Left ventricle myocardium inferior (tissue), 1 donor: ENCODE results near the gene MED14. TPM values are rescaled to one million over a fixed set of nuclear protein-coding genes. Genes with fewer than 3 reads are reported as not detected.

Experiments
- DNase-seq: peaks from one replicate; pipeline ENCODE4 v3.0.0-alpha.2; 2020
- H3K27ac ChIP-seq: fragments of 200-600 bp; replicated peaks from 2 replicates; pipeline ENCODE4 v1.8.0; 2021
- H3K27me3 ChIP-seq: fragments of 200-600 bp; 2 replicates; pipeline ENCODE4 v1.8.0; 2021; ENCODE audit warnings: low read depth
- H3K36me3 ChIP-seq: fragments of 200-600 bp; 2 replicates; pipeline ENCODE4 v1.8.0; 2021
- H3K4me1 ChIP-seq: fragments of 200-600 bp; 2 replicates; pipeline ENCODE4 v1.8.0; 2021
- H3K4me3 ChIP-seq: fragments of 200-600 bp; 2 replicates; pipeline ENCODE4 v1.8.0; 2021; ENCODE audit warnings: mild to moderate bottlenecking, moderate library complexity
- H3K9me3 ChIP-seq: fragments of 200-600 bp; replicated peaks from 2 replicates; pipeline ENCODE4 v1.8.0; 2021
- CTCF ChIP-seq: fragments of 200-600 bp; IDR thresholded peaks from 2 replicates; pipeline ENCODE4 v1.8.0; 2021; ENCODE audit warnings: antibody characterized with exemption, mild to moderate bottlenecking, borderline replicate concordance
- intact Hi-C: fragments of 100-400 bp; cut with micrococcal nuclease; formaldehyde crosslinking; loops from one replicate; pipeline ENCODE4 v1.11.0; 2022
- total RNA-seq: library from RNA; stranded (reverse); fragmentation: NEBNext Ultra II Directional; extraction: Animal tissue kit (Norgen Biotek cat#: 25700); gene quantifications from one replicate; pipeline ENCODE4 v1.2.1, GENCODE V29; 2021
- donor health status: DM: no; HTN: yes; CAD: no; lungs with severe emphysema.

The MED14 gene
- total RNA-seq, 1 donor from 2014 or later: 30.7 TPM

- Histone ChIP-seq H3K9me3 (no peaks in the 10 kb centered on the region), H3K4me1 (peaks cover 13% of the 10 kb centered on the region), H3K4me3 (no peak overlapping the region), H3K27ac (no peak overlapping the region), H3K27me3 (no peaks in the 10 kb centered on the region), H3K36me3 (peaks cover 62% of the 10 kb centered on the region)
- DNase-seq: no peak
- intact Hi-C loops: no loop called here
- no peak for TF ChIP-seq CTCF
Observed at GRCh38 chrX:40637687-40638086, 97.7 kb downstream of the MED14 start.

DNA sequence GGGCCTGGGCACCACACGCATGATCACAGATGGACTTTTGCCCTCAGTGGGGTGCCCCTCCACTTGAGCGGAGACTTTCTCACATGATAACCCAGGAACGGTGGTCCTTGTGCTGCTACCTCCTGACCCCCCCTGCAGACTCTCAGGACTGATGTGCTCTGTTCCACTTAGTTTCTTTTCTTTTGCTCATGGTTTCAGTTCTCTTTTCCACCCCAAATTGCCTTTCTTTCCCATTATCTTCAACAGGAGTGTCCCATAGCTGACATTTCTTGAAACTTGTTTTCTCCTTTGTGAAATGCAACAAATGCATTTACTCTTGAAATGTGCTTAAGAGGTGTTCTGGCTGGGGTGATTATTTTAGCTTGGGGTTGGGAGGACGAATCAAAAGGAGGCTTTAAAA is 103.1 kb downstream of the MED14 start:
- H3K36me3 ChIP-seq: peaks cover 83% of the 10 kb centered on the region
- no peaks in the 10 kb centered on the region for H3K27me3 ChIP-seq
- intact Hi-C loops: no loop called here
- H3K4me1 ChIP-seq: no peaks in the 10 kb centered on the region
- DNase-seq: no peak
- H3K27ac ChIP-seq: no peak overlapping the region
- TF ChIP-seq CTCF: no peak
- H3K4me3 ChIP-seq: no peak overlapping the region
- H3K9me3 ChIP-seq: no peaks in the 10 kb centered on the region

DNA sequence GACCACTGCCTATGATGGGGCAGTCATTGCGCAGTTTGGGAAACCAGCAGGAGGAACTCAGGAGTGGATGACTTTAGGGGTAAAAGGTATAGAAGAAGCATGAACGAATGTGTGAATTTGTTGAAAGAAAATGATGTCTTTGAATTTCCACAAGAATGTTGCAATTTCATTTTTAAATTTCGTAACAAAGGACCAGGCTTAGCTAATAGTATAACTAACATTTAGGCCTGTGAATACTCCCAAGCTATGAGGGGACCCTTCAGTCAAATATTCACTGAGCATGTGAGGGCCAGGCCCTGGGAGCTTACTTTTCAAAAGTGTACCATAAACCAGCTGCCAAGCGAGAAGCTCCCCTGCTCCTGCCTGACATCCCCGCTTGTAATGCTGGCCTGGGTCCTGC is 106.8 kb downstream of the MED14 start:
- no peak overlapping the region for H3K27ac ChIP-seq
- no peak overlapping the region for H3K4me3 ChIP-seq
- H3K9me3 ChIP-seq: no peaks in the 10 kb centered on the region
- DNase-seq: no peak
- no peak for TF ChIP-seq CTCF
- peaks cover 52% of the 10 kb centered on the region for H3K36me3 ChIP-seq
- H3K4me1 ChIP-seq: no peaks in the 10 kb centered on the region
- H3K27me3 ChIP-seq: no peaks in the 10 kb centered on the region
- intact Hi-C loops: no loop called here

DNA sequence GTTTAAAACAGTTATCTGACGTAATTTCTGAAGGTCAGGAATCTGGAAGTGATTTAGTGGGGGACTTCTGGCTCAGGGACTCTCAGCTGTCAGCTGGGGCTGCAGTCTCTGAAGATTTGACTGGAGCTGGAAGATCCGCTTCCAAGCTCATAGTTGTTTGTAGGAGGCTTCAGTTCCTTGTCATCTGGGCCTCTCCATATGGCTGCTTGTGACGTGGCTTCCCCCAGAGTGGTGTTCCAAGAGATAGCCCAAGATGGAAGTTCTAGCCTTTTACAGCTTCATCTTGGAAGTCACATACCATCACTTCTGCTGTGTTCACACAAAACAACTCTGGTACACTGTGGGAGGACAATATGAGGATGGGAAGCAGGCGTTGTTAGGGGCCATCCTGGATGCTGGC is 110.0 kb downstream of the MED14 start:
- peaks cover 27% of the 10 kb centered on the region for H3K36me3 ChIP-seq
- DNase-seq: no peak
- no peaks in the 10 kb centered on the region for H3K27me3 ChIP-seq
- no peaks in the 10 kb centered on the region for H3K4me1 ChIP-seq
- no peak for TF ChIP-seq CTCF
- no peaks in the 10 kb centered on the region for H3K9me3 ChIP-seq
- H3K4me3 ChIP-seq: no peak overlapping the region
- H3K27ac ChIP-seq: no peak overlapping the region
- intact Hi-C loops: no loop called here

DNA sequence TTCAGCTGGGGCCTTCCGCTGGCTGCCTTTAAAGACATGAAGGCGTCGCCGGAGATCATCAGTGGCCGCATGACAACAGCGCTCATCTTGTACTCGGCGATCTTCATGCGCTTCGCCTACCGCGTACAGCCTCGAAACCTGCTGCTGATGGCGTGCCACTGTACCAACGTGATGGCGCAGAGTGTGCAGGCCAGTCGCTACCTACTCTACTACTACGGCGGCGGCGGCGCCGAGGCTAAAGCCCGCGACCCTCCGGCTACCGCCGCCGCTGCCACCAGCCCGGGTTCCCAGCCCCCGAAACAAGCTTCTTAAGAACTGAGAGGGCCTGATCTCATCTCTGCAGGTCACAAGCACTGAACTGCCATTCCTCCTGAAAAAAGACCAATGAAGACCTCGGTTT is 111.7 kb downstream of the MED14 start:
- no peak for TF ChIP-seq CTCF
- no peak for DNase-seq
- no peak overlapping the region for H3K27ac ChIP-seq
- H3K36me3 ChIP-seq: peaks cover 15% of the 10 kb centered on the region
- no peaks in the 10 kb centered on the region for H3K9me3 ChIP-seq
- no peaks in the 10 kb centered on the region for H3K4me1 ChIP-seq
- no peaks in the 10 kb centered on the region for H3K27me3 ChIP-seq
- no peak overlapping the region for H3K4me3 ChIP-seq
- intact Hi-C loops: no loop called here

DNA sequence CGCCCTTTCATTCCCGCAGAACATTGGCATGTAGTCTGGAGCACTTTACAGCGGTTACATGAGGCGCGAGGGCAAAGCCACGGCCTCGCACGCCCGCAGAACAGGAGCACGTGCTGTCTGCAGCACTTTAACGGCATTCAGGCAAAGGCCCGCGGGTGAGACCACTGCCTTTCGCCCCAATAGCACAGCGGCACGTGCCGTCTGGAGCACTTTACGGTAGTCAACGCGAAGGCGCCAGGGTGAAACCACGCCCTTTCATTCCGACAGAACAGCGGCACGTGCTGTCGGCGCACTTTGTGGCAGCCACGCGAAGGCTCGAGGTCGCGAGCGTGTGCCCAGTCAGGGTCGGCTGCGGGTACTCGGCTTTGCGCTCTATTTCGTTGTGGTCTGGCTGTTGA is 112.2 kb downstream of the MED14 start, which contains the start of gene MPC1L:
MPC1L (plus strand) TSS at position 290 of the 398 bp plus-strand sequence. CDS start 138 bp downstream, outside the sequence.
- intact Hi-C loops: no loop called here
- H3K4me3 ChIP-seq: no peak within 1 kb of the TSS
- peaks cover 12% of the 10 kb centered on the region for H3K36me3 ChIP-seq
- no peak for TF ChIP-seq CTCF
- H3K9me3 ChIP-seq: no peaks in the 10 kb centered on the region
- H3K27ac ChIP-seq: no peak within 1 kb of the TSS
- no peak for DNase-seq
- H3K4me1 ChIP-seq: no peaks in the 10 kb centered on the region
- H3K27me3 ChIP-seq: no peaks in the 10 kb centered on the region
